ENCODE measurements around the gene GPR15LG.

GRCh38 chr10:84185526-84186175 lies 12.1 kb downstream of the GPR15LG start:
- TF ChIP-seq POLR2AphosphoS5 (IDR thresholded peaks at IDR 0.05; ENCODE audit: insufficient read depth, low read depth, low read length), result no peak
- TF ChIP-seq MAX (IDR thresholded peaks at IDR 0.05; ENCODE audit: insufficient read depth, insufficient read length), result no peak
- no peak for TF ChIP-seq CTCF (IDR thresholded peaks at IDR 0.05; ENCODE audit: extremely low read depth in 1 of 2, insufficient read depth in 1 of 2, low read depth in 1 of 2, low read length in 2 of 2)
- TF ChIP-seq JUN (IDR thresholded peaks at IDR 0.05; ENCODE audit: borderline replicate concordance, insufficient read depth, insufficient read length, low read depth), result no peak

Measured in endothelial cell of umbilical vein (primary cell).